ENCODE data around the gene FBXO34. TPM values are rescaled to one million over a fixed set of nuclear protein-coding genes. Genes with fewer than 3 reads are reported as not detected.

The FBXO34 gene
- total RNA-seq, 1 donor: 24.6 TPM

- Histone ChIP-seq H3K79me2 (ENCODE audit: insufficient read depth, low read length) (peaks cover 44% of the 10 kb centered on the region), H3K36me3 (ENCODE audit: insufficient read depth, low read length) (no peaks in the 10 kb centered on the region), H2AFZ (ENCODE audit: low read length) (no peak overlapping the region), H3K9me3 (ENCODE audit: low read depth, low read length) (no peaks in the 10 kb centered on the region), H3K4me3 (ENCODE audit: insufficient read depth, low read length) (no peak overlapping the region), H3K27me3 (ENCODE audit: insufficient read depth, low read length) (no peaks in the 10 kb centered on the region), H3K4me2 (ENCODE audit: insufficient read depth, low read length) (no peak overlapping the region), H4K20me1 (ENCODE audit: insufficient read depth, low read length) (peaks cover 2% of the 10 kb centered on the region), H3K4me1 (ENCODE audit: insufficient read depth, low read length) (no peaks in the 10 kb centered on the region), H3K27ac (ENCODE audit: low read depth, low read length) (no peak overlapping the region)
- TF ChIP-seq CTCF (IDR thresholded peaks at IDR 0.05; ENCODE audit: extremely low read depth, low read depth, low read length): no peak
- DNase-seq (ENCODE audit: insufficient read length, low spot score, missing footprints): no peak
These were observed 47.5 kb downstream of the FBXO34 start for GRCh38 chr14:55318694-55319093.

DNA sequence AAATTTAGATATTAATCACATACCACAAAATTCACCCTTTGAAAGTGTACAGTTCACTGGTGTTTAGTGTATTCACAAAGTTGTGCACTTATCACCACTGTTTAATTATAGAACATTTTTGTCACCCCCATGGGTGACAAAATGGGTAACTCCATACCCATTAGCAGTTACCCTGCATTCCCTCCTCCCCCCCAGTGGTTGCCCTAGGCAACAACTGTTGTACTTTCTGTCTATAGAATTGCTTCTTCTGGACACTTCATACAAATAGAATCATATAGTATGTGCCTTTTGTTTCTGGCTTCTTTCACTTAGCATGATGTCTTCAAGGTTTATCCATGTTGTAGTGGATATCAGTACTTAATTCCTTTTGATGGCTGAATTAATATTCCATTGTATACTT, 52.7 kb downstream of the FBXO34 start:
- Histone ChIP-seq H3K79me2 (ENCODE audit: insufficient read depth, low read length) (peaks cover 62% of the 10 kb centered on the region), H4K20me1 (ENCODE audit: insufficient read depth, low read length) (peaks cover 16% of the 10 kb centered on the region)
- no peak for TF ChIP-seq CTCF (IDR thresholded peaks at IDR 0.05; ENCODE audit: extremely low read depth, low read depth, low read length)

DNA sequence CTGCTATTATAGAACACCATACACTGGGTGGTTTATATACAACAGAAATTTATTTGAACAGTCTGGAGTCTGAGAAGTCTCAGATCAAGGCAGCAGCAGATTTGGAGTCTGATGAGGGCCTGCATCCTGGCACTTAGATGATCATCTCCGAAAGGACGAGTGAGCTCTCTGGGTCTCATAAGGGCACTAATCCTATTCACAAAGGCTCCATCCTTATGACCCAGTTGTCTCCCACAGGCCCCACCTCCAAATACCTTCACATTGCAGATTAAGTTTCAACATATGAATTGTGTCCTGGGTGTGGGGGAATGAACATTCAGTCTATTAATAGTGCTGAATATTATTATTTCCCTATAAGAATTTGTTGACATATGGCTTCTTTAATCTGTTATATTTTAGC, 53.6 kb downstream of the FBXO34 start:
- Histone ChIP-seq H2AFZ (ENCODE audit: low read length) (no peak overlapping the region), H3K9me3 (ENCODE audit: low read depth, low read length) (no peaks in the 10 kb centered on the region), H3K36me3 (ENCODE audit: insufficient read depth, low read length) (no peaks in the 10 kb centered on the region), H3K4me3 (ENCODE audit: insufficient read depth, low read length) (no peak overlapping the region), H3K4me1 (ENCODE audit: insufficient read depth, low read length) (peaks cover 11% of the 10 kb centered on the region), H3K27ac (ENCODE audit: low read depth, low read length) (no peak overlapping the region), H3K4me2 (ENCODE audit: insufficient read depth, low read length) (no peak overlapping the region), H3K27me3 (ENCODE audit: insufficient read depth, low read length) (no peaks in the 10 kb centered on the region), H3K79me2 (ENCODE audit: insufficient read depth, low read length) (peaks cover 66% of the 10 kb centered on the region), H4K20me1 (ENCODE audit: insufficient read depth, low read length) (peaks cover 21% of the 10 kb centered on the region)
- DNase-seq (ENCODE audit: insufficient read length, low spot score, missing footprints): no peak
- TF ChIP-seq CTCF (IDR thresholded peaks at IDR 0.05; ENCODE audit: extremely low read depth, low read depth, low read length): no peak

More for the DNA sequence above, 52.7 kb downstream of the FBXO34 start:
- no peaks in the 10 kb centered on the region for H3K9me3 ChIP-seq (ENCODE audit: low read depth, low read length)
- no peaks in the 10 kb centered on the region for H3K36me3 ChIP-seq (ENCODE audit: insufficient read depth, low read length)
- no peaks in the 10 kb centered on the region for H3K27me3 ChIP-seq (ENCODE audit: insufficient read depth, low read length)
- H3K4me3 ChIP-seq (ENCODE audit: insufficient read depth, low read length): no peak overlapping the region
- no peak overlapping the region for H3K27ac ChIP-seq (ENCODE audit: low read depth, low read length)
- no peak for DNase-seq (ENCODE audit: insufficient read length, low spot score, missing footprints)
- no peak overlapping the region for H3K4me2 ChIP-seq (ENCODE audit: insufficient read depth, low read length)
- H2AFZ ChIP-seq (ENCODE audit: low read length): no peak overlapping the region
- peaks cover 6% of the 10 kb centered on the region for H3K4me1 ChIP-seq (ENCODE audit: insufficient read depth, low read length)

- Histone ChIP-seq H2AFZ (ENCODE audit: low read length) (no peak overlapping the region), H3K4me3 (ENCODE audit: insufficient read depth, low read length) (no peak overlapping the region), H3K4me1 (ENCODE audit: insufficient read depth, low read length) (peaks cover 11% of the 10 kb centered on the region), H3K9me3 (ENCODE audit: low read depth, low read length) (no peaks in the 10 kb centered on the region), H3K79me2 (ENCODE audit: insufficient read depth, low read length) (peaks cover 68% of the 10 kb centered on the region), H3K27me3 (ENCODE audit: insufficient read depth, low read length) (no peaks in the 10 kb centered on the region), H3K4me2 (ENCODE audit: insufficient read depth, low read length) (no peak overlapping the region), H4K20me1 (ENCODE audit: insufficient read depth, low read length) (peaks cover 21% of the 10 kb centered on the region), H3K27ac (ENCODE audit: low read depth, low read length) (no peak overlapping the region), H3K36me3 (ENCODE audit: insufficient read depth, low read length) (no peaks in the 10 kb centered on the region)
- DNase-seq (ENCODE audit: insufficient read length, low spot score, missing footprints): no peak
- no peak for TF ChIP-seq CTCF (IDR thresholded peaks at IDR 0.05; ENCODE audit: extremely low read depth, low read depth, low read length)
These were observed 56.0 kb downstream of the FBXO34 start for GRCh38 chr14:55327179-55327578.
